Kidney capillary endothelial cell (primary cell): ENCODE data around the gene AFF2.

Experiments
- DNase-seq: peaks from one replicate; pipeline ENCODE4 v3.0.0-alpha.2; 2018; ENCODE audit warnings: low spot score

AFF2 gene

GRCh38 chrX:148588649-148589310 lies 88.4 kb downstream of the AFF2 start:
- DNase-seq, result no peak

GRCh38 chrX:148592595-148592994 lies 92.2 kb downstream of the AFF2 start:
- DNase-seq, result no peak

GRCh38 chrX:148593146-148593545 lies 92.7 kb downstream of the AFF2 start:
- no peak for DNase-seq

- no peak for DNase-seq
These were observed 93.6 kb downstream of the AFF2 start for GRCh38 chrX:148593987-148594386.

- DNase-seq, result no peak
These were observed 99.0 kb downstream of the AFF2 start for GRCh38 chrX:148599404-148599803.

GRCh38 chrX:148600131-148600530 lies 99.7 kb downstream of the AFF2 start:
- DNase-seq, result no peak

GRCh38 chrX:148600581-148600980 lies 100.2 kb downstream of the AFF2 start:
- no peak for DNase-seq

- DNase-seq, result no peak
These were observed 100.6 kb downstream of the AFF2 start for GRCh38 chrX:148601034-148601433.

- DNase-seq, result no peak
These were observed 109.3 kb downstream of the AFF2 start for GRCh38 chrX:148609515-148610327.

GRCh38 chrX:148610328-148610698 lies 109.9 kb downstream of the AFF2 start:
- no peak for DNase-seq

- no peak for DNase-seq
These were observed 111.6 kb downstream of the AFF2 start for GRCh38 chrX:148611993-148612392.

- no peak for DNase-seq
These were observed 112.0 kb downstream of the AFF2 start for GRCh38 chrX:148612431-148612830.

- no peak for DNase-seq
These were observed 113.2 kb downstream of the AFF2 start for GRCh38 chrX:148613636-148614035.

- no peak for DNase-seq
These were observed 115.1 kb downstream of the AFF2 start for GRCh38 chrX:148615491-148615890.

GRCh38 chrX:148618470-148619445 lies 118.3 kb downstream of the AFF2 start:
- no peak for DNase-seq

- no peak for DNase-seq
These were observed 119.6 kb downstream of the AFF2 start for GRCh38 chrX:148620023-148620422.

GRCh38 chrX:148624951-148625474 lies 124.6 kb downstream of the AFF2 start:
- no peak for DNase-seq

GRCh38 chrX:148628621-148629020 lies 128.2 kb downstream of the AFF2 start:
- DNase-seq, result no peak

GRCh38 chrX:148629434-148629833 lies 129.0 kb downstream of the AFF2 start:
- DNase-seq, result no peak

- no peak for DNase-seq
These were observed 132.0 kb downstream of the AFF2 start for GRCh38 chrX:148632444-148632843.

GRCh38 chrX:148633218-148633908 lies 132.9 kb downstream of the AFF2 start:
- DNase-seq, result no peak

- DNase-seq, result no peak
These were observed 134.2 kb downstream of the AFF2 start for GRCh38 chrX:148634591-148634990.
